NB4 (cell line): ENCODE data around the gene HSPA1L.
"Not testable (repeated sequence)": the region's sequence is repeated elsewhere in the genome, so short reads cannot be mapped to it uniquely, and the experiment has no call there.

Experiments used
- DNase-seq: peaks from one replicate; pipeline ENCODE4 v3.0.0; 2010; ENCODE audit warnings: low read depth
- H3K4me3 ChIP-seq: one replicate; pipeline ENCODE4 v1.5.1; 2011; ENCODE audit warnings: mild to moderate bottlenecking, low read depth, low read length, moderate library complexity
- MYC ChIP-seq: IDR thresholded peaks from 2 replicates; pipeline ENCODE4 v1.6.1; 2011; ENCODE audit warnings: low read depth, low read length
- POLR2A ChIP-seq: IDR thresholded peaks from 2 replicates; pipeline ENCODE4 v1.6.1; 2011; ENCODE audit warnings: mild to moderate bottlenecking; ENCODE audit not compliant: insufficient read length; ENCODE audit errors: extremely low read depth
- TF ChIP-seq, protein P1 (sequence below): IDR thresholded peaks from one replicate; pipeline ENCODE4 v1.5.1; 2012; ENCODE audit warnings: low read depth, low read length
- TF ChIP-seq, protein P2 (sequence below): IDR thresholded peaks from 2 replicates; pipeline ENCODE4 v1.6.1; 2011; ENCODE audit warnings: low read depth, low read length

HSPA1L gene

DNA sequence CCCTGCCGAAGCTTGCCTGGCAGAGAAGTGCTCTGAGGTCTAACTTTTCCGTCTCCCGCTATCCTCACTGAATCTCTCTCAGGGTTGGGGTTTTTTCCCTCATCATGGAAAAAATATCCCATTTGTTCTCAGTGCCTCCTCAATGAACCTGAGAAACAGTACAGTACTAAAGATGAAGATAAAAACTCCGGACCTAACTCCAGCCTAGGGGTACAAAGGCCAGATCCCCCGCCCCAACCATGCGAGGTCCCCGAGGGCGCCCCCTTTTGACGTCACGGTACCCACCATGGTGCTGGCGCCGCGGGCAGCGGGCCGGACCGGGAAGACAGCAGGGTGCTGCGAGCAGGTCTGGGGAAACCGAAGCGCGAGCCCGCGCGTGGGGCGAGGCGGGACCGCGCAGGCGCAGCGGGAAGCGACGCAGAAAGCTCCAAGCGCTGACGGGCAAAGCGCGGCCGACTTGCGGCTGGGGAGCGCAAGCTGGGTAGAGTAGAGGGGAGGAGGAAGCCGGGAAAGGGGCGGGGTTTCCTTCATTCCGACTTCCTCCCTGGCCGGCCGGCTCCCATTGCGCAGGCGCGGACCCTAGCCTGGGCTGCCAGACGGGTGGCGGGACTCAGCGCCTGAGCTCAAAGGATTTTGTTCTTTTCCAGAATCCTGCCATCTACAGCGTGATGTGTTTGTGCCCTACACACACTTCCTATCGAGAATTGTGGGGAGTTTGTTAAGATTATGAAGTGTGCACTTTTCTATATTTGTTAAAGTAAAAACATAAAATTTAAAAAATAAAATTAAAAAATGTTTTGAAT, 8.4 kb downstream of the HSPA1L start, which contains the start of gene LSM2:
TSS of gene LSM2 (minus strand) at position 497 of the 803 bp plus-strand sequence. CDS start at position 288, 209 bp downstream.
- peak; percentile 97 for DNase-seq
- TF ChIP-seq, protein P1, sequence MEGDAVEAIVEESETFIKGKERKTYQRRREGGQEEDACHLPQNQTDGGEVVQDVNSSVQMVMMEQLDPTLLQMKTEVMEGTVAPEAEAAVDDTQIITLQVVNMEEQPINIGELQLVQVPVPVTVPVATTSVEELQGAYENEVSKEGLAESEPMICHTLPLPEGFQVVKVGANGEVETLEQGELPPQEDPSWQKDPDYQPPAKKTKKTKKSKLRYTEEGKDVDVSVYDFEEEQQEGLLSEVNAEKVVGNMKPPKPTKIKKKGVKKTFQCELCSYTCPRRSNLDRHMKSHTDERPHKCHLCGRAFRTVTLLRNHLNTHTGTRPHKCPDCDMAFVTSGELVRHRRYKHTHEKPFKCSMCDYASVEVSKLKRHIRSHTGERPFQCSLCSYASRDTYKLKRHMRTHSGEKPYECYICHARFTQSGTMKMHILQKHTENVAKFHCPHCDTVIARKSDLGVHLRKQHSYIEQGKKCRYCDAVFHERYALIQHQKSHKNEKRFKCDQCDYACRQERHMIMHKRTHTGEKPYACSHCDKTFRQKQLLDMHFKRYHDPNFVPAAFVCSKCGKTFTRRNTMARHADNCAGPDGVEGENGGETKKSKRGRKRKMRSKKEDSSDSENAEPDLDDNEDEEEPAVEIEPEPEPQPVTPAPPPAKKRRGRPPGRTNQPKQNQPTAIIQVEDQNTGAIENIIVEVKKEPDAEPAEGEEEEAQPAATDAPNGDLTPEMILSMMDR: peak; percentile 24
- TF ChIP-seq MYC (peak; percentile 82), POLR2A (peak; percentile 92)
- TF ChIP-seq, protein P2, sequence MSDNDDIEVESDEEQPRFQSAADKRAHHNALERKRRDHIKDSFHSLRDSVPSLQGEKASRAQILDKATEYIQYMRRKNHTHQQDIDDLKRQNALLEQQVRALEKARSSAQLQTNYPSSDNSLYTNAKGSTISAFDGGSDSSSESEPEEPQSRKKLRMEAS: peak; percentile 78
- peak within 1 kb of the TSS; percentile 88 for H3K4me3 ChIP-seq

DNA sequence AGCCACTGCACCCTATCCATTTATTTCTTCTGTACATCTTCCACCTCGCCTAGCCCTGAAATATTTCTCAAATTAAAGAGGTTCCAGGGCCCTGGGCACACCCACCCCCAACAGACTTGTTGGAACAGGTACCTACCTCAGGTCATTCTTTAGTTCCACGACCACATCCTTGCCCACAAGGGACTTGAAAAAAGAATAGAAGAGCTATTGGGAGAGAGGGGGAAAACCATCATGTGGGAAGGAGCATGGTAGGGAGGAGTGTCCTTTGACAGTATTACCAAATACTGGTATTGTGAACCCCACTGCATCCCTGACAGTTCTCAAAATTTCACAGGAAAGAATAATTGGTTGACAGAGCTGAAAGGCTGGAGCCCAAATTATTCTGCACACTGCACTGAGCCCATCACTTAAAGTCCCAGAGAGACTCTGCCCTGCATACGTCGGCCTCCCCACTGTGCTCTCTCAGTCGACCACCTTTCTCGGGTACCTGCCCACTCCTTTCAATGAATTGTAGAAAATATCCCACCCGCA, 9.1 kb downstream of the HSPA1L start:
- peak overlapping the region; percentile 88 for H3K4me3 ChIP-seq
- no peak for TF ChIP-seq MYC
- TF ChIP-seq, protein P1: no peak
- no peak for TF ChIP-seq POLR2A
- no peak for DNase-seq

DNA sequence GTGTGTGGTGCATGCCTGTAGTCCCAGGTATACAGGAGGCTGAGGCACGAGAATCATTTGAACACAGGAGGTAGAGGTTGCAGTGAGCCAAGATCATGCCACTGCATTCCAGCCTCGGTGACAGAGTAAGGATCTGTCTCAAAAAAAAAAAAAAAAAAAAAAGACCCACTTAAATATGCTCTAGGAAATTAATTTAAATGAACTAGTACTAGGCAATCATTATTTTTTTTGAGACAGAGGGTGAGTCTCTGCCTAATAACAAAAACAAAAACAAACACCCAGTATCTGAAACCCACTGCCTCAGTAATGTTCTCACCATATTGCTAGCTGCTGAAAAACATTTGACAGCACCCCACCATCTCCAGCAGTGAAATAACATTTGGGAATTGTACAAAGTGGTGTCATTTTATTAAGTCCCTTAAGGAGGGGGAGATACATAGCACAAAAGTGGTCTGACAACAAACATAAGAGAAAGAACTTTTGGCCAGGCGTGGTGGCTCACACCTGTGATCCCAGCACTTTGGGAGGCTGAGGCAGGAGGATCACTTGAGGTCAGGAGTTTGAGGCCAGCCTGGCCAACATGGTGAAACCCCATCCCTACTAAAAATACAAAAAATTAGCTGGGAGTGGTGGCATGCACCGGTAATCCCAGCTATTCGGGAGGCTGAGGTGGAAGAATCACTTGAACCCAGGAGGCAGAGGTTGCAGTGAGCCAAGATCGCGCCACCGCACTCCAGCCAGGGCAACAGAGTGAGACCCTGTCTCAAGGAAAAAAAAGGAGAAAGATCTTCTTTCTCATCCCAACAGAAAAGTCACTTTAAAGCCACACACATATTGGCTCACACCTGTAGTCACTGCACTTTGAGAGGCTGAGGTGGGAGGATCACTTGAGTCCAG, 13.8 kb downstream of the HSPA1L start:
- H3K4me3 ChIP-seq, DNase-seq: not testable (repeated sequence)

DNA sequence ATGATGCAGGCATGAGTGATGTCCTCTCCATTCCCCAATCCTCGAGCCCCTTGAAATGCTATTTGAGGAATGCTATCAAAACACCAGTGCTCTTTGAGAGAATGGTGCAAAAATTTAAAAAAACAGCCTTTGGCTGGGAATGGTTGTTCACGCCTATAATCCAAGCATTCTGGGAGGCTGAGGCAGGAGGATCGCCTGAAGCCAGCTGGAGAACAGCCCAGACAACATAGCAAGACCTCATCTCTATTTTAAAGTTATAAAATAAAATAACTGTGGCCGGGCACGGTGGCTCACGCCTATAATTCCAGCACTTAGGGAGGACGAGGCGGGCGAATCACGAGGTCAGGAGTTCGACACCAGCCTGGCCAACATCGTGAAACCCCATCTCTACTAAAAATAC, 15.3 kb downstream of the HSPA1L start:
- TF ChIP-seq, protein P2: no peak
- TF ChIP-seq MYC (no peak), POLR2A (no peak)
- TF ChIP-seq, protein P1: no peak
- no peak overlapping the region for H3K4me3 ChIP-seq
- DNase-seq: no peak

DNA sequence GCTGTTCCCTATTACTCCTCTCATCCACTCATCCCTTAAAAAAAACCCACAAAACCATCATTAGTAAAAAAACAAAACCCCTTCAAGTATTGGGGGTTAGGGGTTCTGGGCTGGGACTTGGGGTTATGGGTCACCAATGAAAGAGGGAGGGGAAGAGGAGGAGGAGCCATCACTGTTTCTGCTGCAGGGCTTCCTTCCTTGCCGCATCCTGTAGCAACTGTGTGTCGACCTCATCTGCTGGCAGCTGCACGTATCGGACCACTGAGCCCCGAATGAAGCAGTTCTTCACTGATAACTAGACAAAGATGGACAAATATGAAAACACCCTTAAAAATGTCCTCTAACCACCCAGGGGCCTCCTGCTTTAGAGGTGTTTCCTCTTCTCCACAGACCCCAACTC, 17.5 kb downstream of the HSPA1L start:
- no peak overlapping the region for H3K4me3 ChIP-seq
- DNase-seq: no peak
- no peak for TF ChIP-seq POLR2A

DNA sequence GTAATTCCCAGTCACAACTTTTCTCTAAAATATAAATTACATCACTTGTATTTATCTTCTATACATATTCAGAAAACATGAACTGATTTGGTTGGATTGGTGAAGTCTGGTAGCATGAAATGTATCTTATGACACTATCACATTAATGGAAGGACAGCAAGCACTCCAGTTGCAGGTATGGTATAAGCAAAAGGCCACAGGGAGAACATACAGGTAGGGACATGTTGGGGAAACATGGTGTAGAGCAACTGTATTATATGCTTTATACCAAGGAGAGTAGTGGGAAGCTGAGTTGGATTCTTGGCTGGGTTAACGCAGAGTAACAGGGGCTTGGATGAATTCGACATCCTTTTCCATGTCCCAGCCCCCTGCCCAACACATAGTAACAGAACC, 18.1 kb downstream of the HSPA1L start:
- no peak overlapping the region for H3K4me3 ChIP-seq
- no peak for DNase-seq
- TF ChIP-seq MYC: no peak
- TF ChIP-seq, protein P1: no peak
- TF ChIP-seq, protein P2: no peak
- TF ChIP-seq POLR2A: no peak
